ENCODE results near the gene F5.

DNA sequence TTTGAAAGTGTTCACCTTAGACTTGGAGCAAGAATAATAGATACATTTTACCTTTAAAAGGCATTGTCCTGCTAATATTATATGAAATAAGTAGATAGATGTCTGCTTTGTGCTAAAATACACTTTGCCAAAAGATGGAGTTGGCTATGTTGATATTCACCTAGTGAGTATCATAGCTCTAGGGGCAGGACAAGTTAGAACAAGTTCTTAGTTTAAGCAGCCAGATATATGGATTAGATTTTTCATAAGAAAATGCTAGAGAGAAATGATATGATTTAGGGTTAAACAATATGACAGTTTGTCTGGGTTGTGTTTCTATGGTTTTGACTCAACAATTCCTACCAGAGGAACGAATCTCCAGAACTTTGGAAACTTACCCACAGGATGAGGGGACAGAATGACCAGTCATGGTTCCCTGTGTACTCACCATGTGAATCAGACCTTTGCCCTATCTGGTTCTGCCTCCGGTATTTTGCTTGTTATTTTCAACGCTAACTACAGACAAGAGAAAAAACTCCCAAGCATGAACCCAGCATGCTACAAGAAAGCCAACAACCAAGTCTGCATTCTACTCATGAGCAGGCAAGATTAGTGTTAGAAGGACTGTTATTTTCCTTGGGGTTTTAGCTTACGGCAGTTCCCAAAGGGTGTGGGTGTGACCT is 1.7 kb downstream of the F5 start:
- TF ChIP-seq, protein P1, sequence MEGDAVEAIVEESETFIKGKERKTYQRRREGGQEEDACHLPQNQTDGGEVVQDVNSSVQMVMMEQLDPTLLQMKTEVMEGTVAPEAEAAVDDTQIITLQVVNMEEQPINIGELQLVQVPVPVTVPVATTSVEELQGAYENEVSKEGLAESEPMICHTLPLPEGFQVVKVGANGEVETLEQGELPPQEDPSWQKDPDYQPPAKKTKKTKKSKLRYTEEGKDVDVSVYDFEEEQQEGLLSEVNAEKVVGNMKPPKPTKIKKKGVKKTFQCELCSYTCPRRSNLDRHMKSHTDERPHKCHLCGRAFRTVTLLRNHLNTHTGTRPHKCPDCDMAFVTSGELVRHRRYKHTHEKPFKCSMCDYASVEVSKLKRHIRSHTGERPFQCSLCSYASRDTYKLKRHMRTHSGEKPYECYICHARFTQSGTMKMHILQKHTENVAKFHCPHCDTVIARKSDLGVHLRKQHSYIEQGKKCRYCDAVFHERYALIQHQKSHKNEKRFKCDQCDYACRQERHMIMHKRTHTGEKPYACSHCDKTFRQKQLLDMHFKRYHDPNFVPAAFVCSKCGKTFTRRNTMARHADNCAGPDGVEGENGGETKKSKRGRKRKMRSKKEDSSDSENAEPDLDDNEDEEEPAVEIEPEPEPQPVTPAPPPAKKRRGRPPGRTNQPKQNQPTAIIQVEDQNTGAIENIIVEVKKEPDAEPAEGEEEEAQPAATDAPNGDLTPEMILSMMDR (conservative IDR thresholded peaks at IDR 0.05 in 1 of 2, IDR thresholded peaks at IDR 0.05 in 1 of 2; ENCODE audit: low read depth in 1 of 2, low read length in 2 of 2): no peak
- no peak for TF ChIP-seq EZH2 (IDR thresholded peaks at IDR 0.05; ENCODE audit: low read length, missing control alignments)
